ENCODE measurements around the gene CHRNA1.

The CHRNA1 gene

GRCh38 chr2:174781996-174782395, 17.7 kb upstream of the CHRNA1 start:
- no peak for DNase-seq

- no peak for DNase-seq
Observed at GRCh38 chr2:174781298-174781697, 17.0 kb upstream of the CHRNA1 start.

- no peak for DNase-seq
Observed at GRCh38 chr2:174780856-174781255, 16.6 kb upstream of the CHRNA1 start.

GRCh38 chr2:174780191-174780840, 16.0 kb upstream of the CHRNA1 start:
- DNase-seq, result no peak

- no peak for DNase-seq
Observed at GRCh38 chr2:174779361-174779928, 15.2 kb upstream of the CHRNA1 start.

- peak; percentile 34 for DNase-seq
Observed at GRCh38 chr2:174778085-174778981, 14.1 kb upstream of the CHRNA1 start.

- no peak for DNase-seq
Observed at GRCh38 chr2:174777347-174778084, 13.2 kb upstream of the CHRNA1 start.

GRCh38 chr2:174776675-174777074, 12.4 kb upstream of the CHRNA1 start:
- no peak for DNase-seq

- DNase-seq, result no peak
Observed at GRCh38 chr2:174776223-174776622, 12.0 kb upstream of the CHRNA1 start.

- no peak for DNase-seq
Observed at GRCh38 chr2:174775571-174775980, 11.3 kb upstream of the CHRNA1 start.

GRCh38 chr2:174774886-174775285, 10.6 kb upstream of the CHRNA1 start:
- no peak for DNase-seq

- DNase-seq, result no peak
Observed at GRCh38 chr2:174773215-174773614, 8.9 kb upstream of the CHRNA1 start.

- DNase-seq, result no peak
Observed at GRCh38 chr2:174772472-174772801, 8.2 kb upstream of the CHRNA1 start.

GRCh38 chr2:174771631-174772471, 7.6 kb upstream of the CHRNA1 start:
- DNase-seq, result no peak

GRCh38 chr2:174771136-174771535, 6.9 kb upstream of the CHRNA1 start:
- no peak for DNase-seq

- DNase-seq, result no peak
Observed at GRCh38 chr2:174768557-174768956, 4.3 kb upstream of the CHRNA1 start.

GRCh38 chr2:174766271-174766670, 2.0 kb upstream of the CHRNA1 start:
- no peak for DNase-seq

- DNase-seq, result no peak
Observed at GRCh38 chr2:174765576-174765975, 1.3 kb upstream of the CHRNA1 start.

GRCh38 chr2:174763780-174764179, 492 bp downstream of the CHRNA1 start:
- no peak for DNase-seq

GRCh38 chr2:174762464-174762863, 1.8 kb downstream of the CHRNA1 start:
- no peak for DNase-seq

GRCh38 chr2:174761837-174762236, 2.4 kb downstream of the CHRNA1 start:
- no peak for DNase-seq

- DNase-seq, result no peak
Observed at GRCh38 chr2:174760845-174761473, 3.3 kb downstream of the CHRNA1 start.
